ENCODE data around the gene RRP7A.
"Not testable (repeated sequence)": the region's sequence is repeated elsewhere in the genome, so short reads cannot be mapped to it uniquely, and the experiment has no call there.

Gene RRP7A

DNA sequence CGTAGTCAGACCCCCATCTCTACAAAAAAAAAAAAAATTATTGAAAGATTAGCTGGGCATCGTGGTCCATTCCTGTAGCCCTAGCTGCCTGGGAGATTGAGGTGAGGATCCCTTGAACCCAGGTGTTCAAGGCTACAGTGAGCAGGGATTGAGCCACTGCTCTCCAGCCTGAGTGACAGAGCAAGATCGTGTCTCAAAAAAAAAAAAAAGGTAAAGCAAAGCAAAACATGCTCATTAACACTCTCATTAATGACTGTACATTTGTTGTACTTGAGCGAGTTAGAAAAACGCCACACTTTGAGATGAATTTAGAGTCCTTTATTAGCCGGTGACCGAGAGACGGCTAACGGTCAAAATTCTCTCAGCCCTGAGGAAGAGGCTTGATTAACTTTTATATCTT is 28.0 kb upstream of the RRP7A start:
- TF ChIP-seq, protein P1, sequence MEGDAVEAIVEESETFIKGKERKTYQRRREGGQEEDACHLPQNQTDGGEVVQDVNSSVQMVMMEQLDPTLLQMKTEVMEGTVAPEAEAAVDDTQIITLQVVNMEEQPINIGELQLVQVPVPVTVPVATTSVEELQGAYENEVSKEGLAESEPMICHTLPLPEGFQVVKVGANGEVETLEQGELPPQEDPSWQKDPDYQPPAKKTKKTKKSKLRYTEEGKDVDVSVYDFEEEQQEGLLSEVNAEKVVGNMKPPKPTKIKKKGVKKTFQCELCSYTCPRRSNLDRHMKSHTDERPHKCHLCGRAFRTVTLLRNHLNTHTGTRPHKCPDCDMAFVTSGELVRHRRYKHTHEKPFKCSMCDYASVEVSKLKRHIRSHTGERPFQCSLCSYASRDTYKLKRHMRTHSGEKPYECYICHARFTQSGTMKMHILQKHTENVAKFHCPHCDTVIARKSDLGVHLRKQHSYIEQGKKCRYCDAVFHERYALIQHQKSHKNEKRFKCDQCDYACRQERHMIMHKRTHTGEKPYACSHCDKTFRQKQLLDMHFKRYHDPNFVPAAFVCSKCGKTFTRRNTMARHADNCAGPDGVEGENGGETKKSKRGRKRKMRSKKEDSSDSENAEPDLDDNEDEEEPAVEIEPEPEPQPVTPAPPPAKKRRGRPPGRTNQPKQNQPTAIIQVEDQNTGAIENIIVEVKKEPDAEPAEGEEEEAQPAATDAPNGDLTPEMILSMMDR (IDR thresholded peaks at IDR 0.05; ENCODE audit: borderline replicate concordance, insufficient read depth, low read depth, low read length) = no peak
- no peak overlapping the region for H3K4me3 ChIP-seq (ENCODE audit: low read depth, low read length)

DNA sequence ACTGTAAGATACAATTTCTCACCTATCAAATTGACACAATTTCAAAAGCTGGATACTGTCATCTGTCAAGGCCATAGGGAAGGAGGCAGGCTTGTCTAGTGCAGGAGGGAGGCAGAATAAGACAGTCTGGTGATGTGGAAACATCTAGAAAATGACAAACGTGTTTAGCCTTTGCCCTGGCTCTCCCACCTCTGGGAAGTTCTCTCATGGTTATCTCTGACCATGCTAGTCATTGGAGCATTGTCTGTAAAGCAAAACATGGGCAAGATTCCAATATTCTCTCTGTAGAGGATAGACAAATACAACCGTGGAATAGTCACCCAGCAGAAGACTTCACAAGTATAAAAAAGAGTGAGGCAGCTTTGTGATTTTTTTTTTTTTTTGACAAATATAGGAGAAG is 25.1 kb upstream of the RRP7A start:
- TF ChIP-seq, protein P1 (IDR thresholded peaks at IDR 0.05; ENCODE audit: borderline replicate concordance, insufficient read depth, low read depth, low read length) = no peak
- no peak overlapping the region for H3K4me3 ChIP-seq (ENCODE audit: low read depth, low read length)

DNA sequence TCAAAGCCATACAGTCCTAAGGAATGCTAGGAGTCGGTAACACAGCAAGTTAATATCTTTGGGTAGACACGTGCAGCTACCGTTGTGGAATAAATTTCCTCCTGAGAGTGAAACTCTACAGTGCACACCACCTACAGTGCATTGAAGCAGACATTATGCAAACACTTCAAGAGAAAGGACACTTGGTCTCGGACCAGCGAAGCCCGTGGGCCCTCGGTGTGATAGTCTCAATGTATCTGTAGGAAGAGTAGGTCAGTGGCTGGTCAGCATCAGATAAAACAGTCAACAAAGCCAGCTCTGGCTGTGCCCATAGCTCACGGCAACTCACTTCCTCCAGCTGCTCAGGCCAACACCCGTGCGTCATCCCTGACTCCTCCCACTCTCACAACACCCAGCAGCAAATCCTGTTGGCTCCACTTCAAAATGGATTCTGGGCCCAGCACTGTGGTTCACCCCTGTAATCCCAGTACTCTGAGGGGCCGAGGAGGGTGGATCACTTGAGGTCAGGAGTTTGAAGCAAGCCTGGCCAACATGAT is 19.7 kb upstream of the RRP7A start:
- not testable (repeated sequence) for H3K4me3 ChIP-seq (ENCODE audit: low read depth, low read length)

DNA sequence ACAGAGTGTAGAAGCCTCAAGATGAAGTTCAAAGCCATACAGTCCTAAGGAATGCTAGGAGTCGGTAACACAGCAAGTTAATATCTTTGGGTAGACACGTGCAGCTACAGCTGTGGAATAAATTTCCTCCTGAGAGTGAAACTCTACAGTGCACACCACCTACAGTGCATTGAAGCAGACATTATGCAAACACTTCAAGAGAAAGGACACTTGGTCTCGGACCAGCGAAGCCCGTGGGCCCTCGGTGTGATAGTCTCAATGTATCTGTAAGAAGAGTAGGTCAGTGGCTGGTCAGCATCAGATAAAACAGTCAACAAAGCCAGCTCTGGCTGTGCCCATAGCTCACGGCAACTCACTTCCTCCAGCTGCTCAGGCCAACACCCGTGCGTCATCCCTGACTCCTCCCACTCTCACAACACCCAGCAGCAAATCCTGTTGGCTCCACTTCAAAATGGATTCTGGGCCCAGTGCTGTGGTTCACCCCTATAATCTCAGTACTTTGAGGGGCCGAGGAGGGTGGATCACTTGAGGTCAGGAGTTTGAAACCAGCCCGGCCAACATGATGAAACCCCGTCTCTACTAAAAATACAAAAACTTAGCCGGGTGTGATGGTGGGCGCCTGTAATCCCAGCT is 17.7 kb upstream of the RRP7A start:
- not testable (repeated sequence) for H3K4me3 ChIP-seq (ENCODE audit: low read depth, low read length)

DNA sequence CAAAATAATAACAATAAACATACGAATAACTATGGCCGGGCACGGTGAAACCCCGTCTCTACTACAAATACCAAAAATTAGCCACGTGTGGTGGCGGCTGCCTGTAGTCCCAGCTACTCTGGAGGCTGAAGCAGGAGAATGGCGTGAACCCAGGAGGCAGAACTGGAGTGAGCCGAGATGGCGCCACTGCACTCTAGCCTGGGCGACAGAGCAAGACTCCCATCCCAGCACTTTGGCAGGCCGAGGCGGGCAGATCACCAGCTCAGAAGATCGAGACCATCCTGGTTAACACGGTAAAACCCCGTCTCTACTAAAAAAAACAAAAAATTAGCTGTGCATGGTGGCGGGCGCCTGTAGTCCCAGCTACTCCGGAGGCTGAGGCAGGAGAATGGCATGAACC is 17.0 kb upstream of the RRP7A start:
- H3K4me3 ChIP-seq (ENCODE audit: low read depth, low read length) = not testable (repeated sequence)

DNA sequence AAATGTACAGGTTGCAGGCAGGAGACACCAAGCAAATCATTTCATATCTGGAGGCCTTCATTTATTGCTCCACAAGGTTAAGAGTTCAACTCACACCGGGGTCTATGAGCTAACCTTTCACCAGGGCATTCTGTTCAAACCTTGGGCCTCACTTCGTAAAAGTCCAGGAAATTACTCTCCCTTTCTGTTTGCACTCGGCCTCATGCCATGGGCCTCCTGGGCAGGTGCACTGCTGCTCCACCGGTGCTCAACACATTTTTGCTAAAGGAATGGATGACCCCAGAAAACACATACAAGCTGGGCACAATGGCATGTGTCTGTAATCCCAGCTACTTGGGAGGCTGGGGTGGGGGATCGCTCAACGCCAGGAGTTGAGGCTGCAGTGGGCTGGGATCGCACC is 16.6 kb upstream of the RRP7A start:
- TF ChIP-seq, protein P1 (IDR thresholded peaks at IDR 0.05; ENCODE audit: borderline replicate concordance, insufficient read depth, low read depth, low read length) = no peak
- no peak overlapping the region for H3K4me3 ChIP-seq (ENCODE audit: low read depth, low read length)

DNA sequence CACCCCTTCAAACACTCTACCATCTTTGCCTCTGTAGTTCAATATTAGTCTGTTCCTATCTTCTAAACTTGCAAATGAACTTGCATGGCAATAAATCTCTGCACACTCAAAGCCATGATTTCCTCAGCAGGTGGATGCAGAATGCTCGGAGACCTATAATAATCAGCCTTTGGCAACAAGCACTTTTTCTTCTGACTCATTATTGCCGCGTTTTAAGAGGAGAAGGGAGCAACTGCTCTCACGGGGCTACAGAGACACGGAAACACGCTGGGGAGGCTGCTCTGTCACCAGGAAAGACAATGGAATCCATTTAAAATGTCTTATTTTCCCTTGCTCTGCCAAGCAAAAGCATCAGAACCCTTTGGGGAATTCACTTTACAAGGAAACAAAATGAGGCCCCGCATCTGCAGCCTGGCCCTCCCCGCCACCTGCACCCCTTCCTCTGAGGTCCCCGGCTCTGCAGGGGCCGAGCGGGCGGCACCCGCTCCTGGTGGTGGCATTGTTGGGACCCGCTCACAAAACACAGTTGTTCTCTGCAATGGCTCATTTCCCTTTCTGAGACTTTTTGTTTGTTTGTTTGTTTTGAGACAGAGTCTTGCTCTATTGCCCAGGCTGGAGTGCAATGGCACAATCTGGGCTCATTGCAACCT is 15.6 kb upstream of the RRP7A start:
- not testable (repeated sequence) for H3K4me3 ChIP-seq (ENCODE audit: low read depth, low read length)

DNA sequence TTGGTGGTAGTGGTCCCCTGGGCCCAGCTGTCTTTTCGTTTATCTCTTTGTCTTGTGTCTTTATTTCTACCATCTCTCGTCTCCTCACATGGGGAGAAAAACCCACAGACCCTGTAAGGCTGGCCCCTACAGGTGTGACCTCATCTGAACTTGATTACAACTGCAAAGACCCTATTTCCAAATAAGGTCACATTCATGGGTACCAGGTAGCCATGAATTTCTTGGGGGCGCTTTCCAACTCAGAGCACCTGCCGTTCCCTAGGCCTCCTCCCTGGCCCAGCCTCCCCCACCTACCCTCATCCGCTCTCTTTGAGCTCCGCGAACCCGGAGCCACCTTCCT is 14.0 kb upstream of the RRP7A start:
- TF ChIP-seq, protein P1 (IDR thresholded peaks at IDR 0.05; ENCODE audit: borderline replicate concordance, insufficient read depth, low read depth, low read length) = no peak
- no peak overlapping the region for H3K4me3 ChIP-seq (ENCODE audit: low read depth, low read length)

DNA sequence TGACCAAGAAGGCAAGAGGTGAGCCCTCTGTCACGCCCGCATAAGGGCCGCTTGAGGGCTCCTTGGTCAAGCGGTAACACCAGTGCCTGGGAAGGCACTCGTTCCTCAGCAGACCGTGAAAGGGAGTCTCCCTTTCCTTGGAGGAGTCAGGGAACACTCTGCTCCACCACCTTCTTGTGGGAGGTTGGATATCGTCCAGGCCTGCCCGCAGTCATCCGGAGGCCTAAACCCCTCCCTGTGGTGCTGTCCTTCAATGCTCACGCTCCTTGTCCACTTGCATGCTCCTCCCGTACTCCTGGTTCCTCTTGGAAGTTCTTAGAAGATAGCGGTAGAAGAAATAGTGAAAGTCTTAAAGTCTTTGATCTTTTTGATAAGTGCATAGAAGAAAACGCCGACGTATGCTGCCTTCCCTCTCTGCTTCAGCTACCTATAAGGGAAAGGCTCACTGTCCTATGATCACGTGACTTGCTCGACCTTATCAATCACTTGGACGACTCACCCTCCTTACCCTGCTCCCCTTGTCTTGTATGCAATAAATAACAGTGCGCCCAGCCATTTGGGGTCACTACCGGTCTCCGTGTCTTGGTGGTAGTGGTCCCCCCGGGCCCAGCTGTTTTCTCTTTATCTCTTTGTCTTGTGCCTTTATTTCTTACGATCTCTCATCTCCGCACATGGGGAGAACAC is 11.9 kb upstream of the RRP7A start:
- not testable (repeated sequence) for H3K4me3 ChIP-seq (ENCODE audit: low read depth, low read length)

DNA sequence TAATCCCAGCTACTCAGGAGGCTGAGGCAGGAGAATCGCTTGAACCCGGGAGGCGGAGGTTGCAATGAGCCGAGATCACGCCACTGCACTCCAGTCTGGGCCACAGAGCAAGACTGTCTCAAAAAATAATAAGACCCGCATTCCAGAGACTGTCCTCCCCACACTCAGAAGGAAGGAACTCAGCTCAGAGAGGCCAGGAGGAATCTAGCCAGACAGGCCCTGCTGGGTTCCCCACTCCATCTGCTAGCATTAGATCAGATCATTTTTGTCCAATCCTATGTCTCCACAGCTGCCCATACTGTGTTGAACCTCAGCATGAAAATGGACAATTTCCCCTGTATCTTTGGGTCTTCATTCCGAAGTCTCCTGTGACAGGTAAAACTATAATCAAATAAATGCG is 9.8 kb upstream of the RRP7A start:
- H3K4me3 ChIP-seq (ENCODE audit: low read depth, low read length) = not testable (repeated sequence)

All from GM12875 (cell line).